Fibroblast of lung (primary cell): ENCODE results near the gene TMEM190. TPM values are rescaled to one million over a fixed set of nuclear protein-coding genes. Genes with fewer than 3 reads are reported as not detected.

Experiments
- DNase-seq, 2 donors: peaks; one replicate each; pipeline versions ENCODE4 v3.0.0 to v3.0.0-alpha.2; 2010; ENCODE audit warnings: low read depth in 2 of 2
- H2AFZ ChIP-seq: 2 replicates; pipeline ENCODE4 v1.5.1; 2012; ENCODE audit warnings: low read length, control low read depth, inconsistent platforms
- H3K27ac ChIP-seq: 2 replicates; pipeline ENCODE4 v1.5.1; 2011; ENCODE audit warnings: low read length, control low read depth; ENCODE audit not compliant: insufficient read depth
- H3K27me3 ChIP-seq: 2 replicates; pipeline ENCODE4 v1.5.1; 2011; ENCODE audit warnings: mild to moderate bottlenecking, low read length; ENCODE audit not compliant: control insufficient read depth, insufficient read depth
- H3K36me3 ChIP-seq: 2 replicates; pipeline ENCODE4 v1.5.1; 2011; ENCODE audit warnings: low read length; ENCODE audit not compliant: control insufficient read depth, insufficient read depth
- H3K4me1 ChIP-seq: 2 replicates; pipeline ENCODE4 v1.5.1; 2011; ENCODE audit warnings: low read length; ENCODE audit not compliant: control insufficient read depth, insufficient read depth; ENCODE audit errors: extremely low read depth
- H3K4me2 ChIP-seq: 2 replicates; pipeline ENCODE4 v1.5.1; 2011; ENCODE audit warnings: low read length, control low read depth; ENCODE audit not compliant: insufficient read depth; ENCODE audit errors: extremely low read depth
- H3K4me3 ChIP-seq, 4 experiments: fragments of 200-600 bp in 1 of 4; sonication (generic) in 1 of 4; replicated peaks in 1 of 4; 2 replicates each; pipeline ENCODE4 v1.5.1; 2011 to 2016; ENCODE audit warnings: low read length in 4 of 4, low read depth in 3 of 4, mild to moderate bottlenecking in 3 of 4, control low read depth in 2 of 4, inconsistent platforms in 1 of 4, mixed read lengths in 1 of 4; ENCODE audit not compliant: insufficient read depth in 1 of 4; ENCODE audit errors: control extremely low read depth in 1 of 4
- H3K79me2 ChIP-seq: 2 replicates; pipeline ENCODE4 v1.5.1; 2012; ENCODE audit warnings: mild to moderate bottlenecking, low read length, inconsistent platforms; ENCODE audit not compliant: control insufficient read depth, insufficient read depth
- H3K9ac ChIP-seq: 2 replicates; pipeline ENCODE4 v1.5.1; 2011; ENCODE audit warnings: mild to moderate bottlenecking, low read length, control low read depth; ENCODE audit not compliant: insufficient read depth
- H3K9me3 ChIP-seq: 2 replicates; pipeline ENCODE4 v1.5.1; 2012; ENCODE audit warnings: low read depth, low read length; ENCODE audit not compliant: control insufficient read depth, insufficient read depth
- H4K20me1 ChIP-seq: 2 replicates; pipeline ENCODE4 v1.5.1; 2011; ENCODE audit warnings: low read length; ENCODE audit not compliant: control insufficient read depth, insufficient read depth; ENCODE audit errors: extremely low read depth
- EZH2 ChIP-seq: IDR thresholded peaks from 2 replicates; pipeline ENCODE4 v1.5.1; 2012; ENCODE audit warnings: low read length, control low read depth, mild to moderate bottlenecking; ENCODE audit errors: missing control alignments
- polyA plus RNA-seq, 2 donors: library from polyadenylated mRNA; depleted of rRNA in 1 of 2; stranded (reverse) in 1 of 2; unstranded in 1 of 2; fragments of >200 nt; gene quantifications; 2 replicates each; pipeline ENCODE4 v1.2.1, GENCODE V29; 2011 to 2012; ENCODE audit warnings: missing spikeins in 1 of 2
- total RNA-seq: library from RNA; depleted of rRNA; stranded (reverse); fragments of >200 nt; gene quantifications from 2 replicates; pipeline ENCODE4 v1.2.1, GENCODE V29; 2014
- TF ChIP-seq, protein P1 (sequence below), 2 donors: IDR thresholded peaks in 1 of 2; conservative IDR thresholded peaks in 1 of 2; 1 replicate in 1 of 2; 2 replicates in 1 of 2; pipeline ENCODE4 v1.5.1; 2011 to 2012; ENCODE audit warnings: low read length in 2 of 2, control low read depth in 1 of 2, inconsistent platforms in 1 of 2, low read depth in 1 of 2, mild to moderate bottlenecking in 1 of 2

Gene TMEM190
- total and polyA plus RNA-seq, 2 donors (not counting 1 experiment from before 2014, with no cell fraction given) = 0.14 TPM; not detected in 1

DNA sequence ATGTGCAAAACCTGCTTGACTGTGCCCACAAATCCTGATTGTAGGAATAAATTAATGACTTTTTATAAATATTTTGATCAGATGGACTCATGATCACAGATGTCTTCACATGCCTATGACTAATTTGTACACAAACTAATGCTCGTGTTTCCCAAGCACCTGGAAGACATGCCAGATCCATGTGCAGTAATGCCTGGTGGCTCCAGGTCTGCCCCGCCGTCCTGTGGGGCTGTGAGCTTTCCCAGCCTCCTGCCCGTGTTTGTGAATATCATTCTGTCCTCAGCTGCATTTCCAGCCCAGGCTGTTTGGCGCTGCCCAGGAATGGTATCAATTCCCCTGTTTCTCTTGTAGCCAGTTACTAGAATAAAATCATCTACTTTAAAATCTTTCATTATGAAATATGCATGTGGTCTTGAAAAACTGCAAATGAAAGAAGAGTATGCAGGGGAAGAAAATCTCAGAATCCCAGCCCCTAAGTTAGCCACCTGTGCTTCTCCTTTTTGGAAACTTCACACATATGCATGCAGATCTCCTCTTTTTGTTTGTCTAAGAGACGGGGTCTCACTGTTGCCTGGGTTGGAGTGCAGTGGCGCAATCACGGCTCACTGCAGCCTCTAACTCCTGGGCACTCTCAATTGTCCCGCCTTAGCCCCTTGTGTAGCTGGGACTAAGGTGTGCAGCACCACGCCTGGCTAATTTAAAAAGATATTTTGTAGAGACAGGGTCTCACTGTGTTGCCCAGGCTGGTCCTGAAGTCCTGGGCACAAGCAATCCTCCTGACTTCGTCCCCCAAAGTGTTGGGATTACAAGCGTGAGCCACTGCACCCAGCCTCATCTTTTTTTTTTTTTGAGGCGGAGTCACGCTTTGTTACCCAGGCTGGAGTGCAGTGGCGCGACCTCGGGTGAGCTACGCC, 15.3 kb downstream of the TMEM190 start:
- DNase-seq = peak in 1 of 2 donors; percentile 32
- peaks cover 33% of the 10 kb centered on the region for H3K79me2 ChIP-seq
- no peak overlapping the region for H3K9ac ChIP-seq
- peaks cover 18% of the 10 kb centered on the region for H3K4me1 ChIP-seq
- no peaks in the 10 kb centered on the region for H3K9me3 ChIP-seq
- no peak overlapping the region for H3K27ac ChIP-seq
- H3K4me2 ChIP-seq = no peak overlapping the region
- no peak overlapping the region for H3K4me3 ChIP-seq
- peaks cover 29% of the 10 kb centered on the region for H3K36me3 ChIP-seq
- peaks cover 3% of the 10 kb centered on the region for H4K20me1 ChIP-seq
- TF ChIP-seq EZH2 = no peak
- TF ChIP-seq, protein P1, sequence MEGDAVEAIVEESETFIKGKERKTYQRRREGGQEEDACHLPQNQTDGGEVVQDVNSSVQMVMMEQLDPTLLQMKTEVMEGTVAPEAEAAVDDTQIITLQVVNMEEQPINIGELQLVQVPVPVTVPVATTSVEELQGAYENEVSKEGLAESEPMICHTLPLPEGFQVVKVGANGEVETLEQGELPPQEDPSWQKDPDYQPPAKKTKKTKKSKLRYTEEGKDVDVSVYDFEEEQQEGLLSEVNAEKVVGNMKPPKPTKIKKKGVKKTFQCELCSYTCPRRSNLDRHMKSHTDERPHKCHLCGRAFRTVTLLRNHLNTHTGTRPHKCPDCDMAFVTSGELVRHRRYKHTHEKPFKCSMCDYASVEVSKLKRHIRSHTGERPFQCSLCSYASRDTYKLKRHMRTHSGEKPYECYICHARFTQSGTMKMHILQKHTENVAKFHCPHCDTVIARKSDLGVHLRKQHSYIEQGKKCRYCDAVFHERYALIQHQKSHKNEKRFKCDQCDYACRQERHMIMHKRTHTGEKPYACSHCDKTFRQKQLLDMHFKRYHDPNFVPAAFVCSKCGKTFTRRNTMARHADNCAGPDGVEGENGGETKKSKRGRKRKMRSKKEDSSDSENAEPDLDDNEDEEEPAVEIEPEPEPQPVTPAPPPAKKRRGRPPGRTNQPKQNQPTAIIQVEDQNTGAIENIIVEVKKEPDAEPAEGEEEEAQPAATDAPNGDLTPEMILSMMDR (conservative IDR thresholded peaks at IDR 0.05 in 1 of 2, IDR thresholded peaks at IDR 0.05 in 1 of 2; ENCODE audit: low read depth in 1 of 2, low read length in 2 of 2) = no peak
- H2AFZ ChIP-seq = no peak overlapping the region
- no peaks in the 10 kb centered on the region for H3K27me3 ChIP-seq

DNA sequence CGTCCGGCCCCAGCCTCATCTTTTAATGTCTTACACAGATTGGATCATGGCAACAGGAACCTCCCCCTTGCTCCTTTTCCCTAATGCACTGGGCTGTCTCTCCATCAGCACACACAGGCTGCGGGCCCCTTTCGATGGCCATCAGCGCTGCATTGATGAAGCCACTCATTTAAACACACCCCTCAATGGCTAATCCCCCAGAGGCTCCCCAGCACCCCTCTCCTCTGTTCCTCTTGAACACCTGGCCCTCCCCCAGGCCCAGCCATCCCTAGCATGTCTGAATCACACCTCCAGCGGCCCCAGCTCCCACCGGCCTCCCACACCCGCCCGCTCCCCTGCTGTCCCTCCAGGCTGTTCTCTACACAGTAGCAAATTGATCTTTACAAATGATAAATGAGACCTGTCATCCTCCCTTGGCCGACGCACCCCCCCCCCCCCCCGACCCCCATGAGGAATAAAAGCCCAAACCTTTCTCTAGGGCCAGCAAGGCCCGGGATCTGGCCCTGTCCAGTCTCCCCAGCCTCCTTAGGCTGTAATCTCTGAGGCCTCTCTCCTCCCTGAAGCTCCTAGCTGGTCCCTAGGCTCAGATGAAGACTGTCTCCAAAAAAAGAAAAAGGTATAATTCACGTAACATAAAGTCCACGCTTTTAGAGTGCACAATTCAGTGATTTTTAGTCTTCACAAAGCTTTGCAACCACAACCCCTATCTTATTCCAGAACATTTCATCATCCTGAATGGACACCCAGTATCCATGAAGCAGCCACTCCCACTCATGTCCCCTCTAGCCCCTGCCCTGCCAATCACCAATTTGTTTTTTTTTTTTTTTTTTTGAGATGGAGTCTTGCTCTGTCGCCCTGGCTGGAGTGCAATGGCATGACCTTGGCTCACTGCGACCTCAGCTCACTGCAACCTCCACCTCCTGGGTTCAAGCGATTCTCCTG, 16.5 kb downstream of the TMEM190 start:
- Histone ChIP-seq H3K27ac (no peak overlapping the region), H2AFZ (no peak overlapping the region), H3K9ac (no peak overlapping the region), H3K4me3 (no peak overlapping the region), H3K36me3 (peaks cover 18% of the 10 kb centered on the region), H3K9me3 (no peaks in the 10 kb centered on the region), H3K4me1 (peaks cover 8% of the 10 kb centered on the region), H3K27me3 (no peaks in the 10 kb centered on the region), H4K20me1 (no peaks in the 10 kb centered on the region), H3K79me2 (peaks cover 22% of the 10 kb centered on the region), H3K4me2 (no peak overlapping the region)
- DNase-seq = no peak
- no peak for TF ChIP-seq EZH2
- TF ChIP-seq, protein P1 (conservative IDR thresholded peaks at IDR 0.05 in 1 of 2, IDR thresholded peaks at IDR 0.05 in 1 of 2; ENCODE audit: low read depth in 1 of 2, low read length in 2 of 2) = no peak
